Heart right ventricle (tissue), 16 donors: Measurements from ENCODE around the gene FASLG. TPM values are rescaled to one million over a fixed set of nuclear protein-coding genes. Genes with fewer than 3 reads are reported as not detected.

Experiments used
- ATAC-seq, 8 donors: fragments of 200-7000 bp; cut with Tn5 transposase; one replicate each; pipeline ENCODE4 v1.9.1; 2020; ENCODE audit warnings: mild to moderate bottlenecking in 8 of 8, moderate library complexity in 8 of 8, moderate number of reproducible peaks in 1 of 8
- DNase-seq, 2 donors: peaks; one replicate each; pipeline ENCODE4 v3.0.0-alpha.2; 2020
- H3K27ac ChIP-seq, 10 donors: fragments of 200-600 bp; sonication (generic) in 2 of 10; one replicate each; pipeline versions ENCODE4 v1.5.0 to v1.8.0; 2020 to 2022; ENCODE audit warnings: mild to moderate bottlenecking in 3 of 10
- H3K27me3 ChIP-seq, 7 donors: fragments of 200-600 bp; one replicate each; pipeline ENCODE4 v1.8.0; 2021 to 2022; ENCODE audit warnings: mild to moderate bottlenecking in 2 of 7
- H3K36me3 ChIP-seq, 9 donors: fragments of 200-600 bp; sonication (generic) in 1 of 9; one replicate each; pipeline versions ENCODE4 v1.5.0 to v1.8.0; 2020 to 2022; ENCODE audit warnings: mild to moderate bottlenecking in 2 of 9
- H3K4me1 ChIP-seq, 9 donors: fragments of 200-600 bp; sonication (generic) in 1 of 9; one replicate each; pipeline versions ENCODE4 v1.5.0 to v1.8.0; 2020 to 2022; ENCODE audit warnings: mild to moderate bottlenecking in 4 of 9
- H3K4me3 ChIP-seq, 10 donors: fragments of 200-600 bp; sonication (generic) in 2 of 10; one replicate each; pipeline versions ENCODE4 v1.5.0 to v1.8.0; 2020 to 2022; ENCODE audit warnings: mild to moderate bottlenecking in 7 of 10, moderate library complexity in 2 of 10
- H3K9me3 ChIP-seq, 11 donors: fragments of 200-600 bp in 10 of 11; sonication (generic) in 2 of 11; one replicate each; pipeline versions ENCODE4 v1.5.0 to v1.8.0; 2013 to 2022; ENCODE audit warnings: mild to moderate bottlenecking in 2 of 11, control low read depth in 1 of 11, moderate library complexity in 1 of 11
- CTCF ChIP-seq, 9 donors: fragments of 200-600 bp; sonication (generic) in 2 of 9; IDR thresholded peaks; one replicate each; pipeline versions ENCODE4 v1.5.0 to v1.8.0; 2021 to 2022; ENCODE audit warnings: antibody characterized with exemption in 9 of 9, mild to moderate bottlenecking in 5 of 9, moderate library complexity in 1 of 9
- WGBS, 2 donors: extraction: QIAGEN DNeasy Blood & Tissue Kit; methylation state at CpG; one replicate each; pipeline ENCODE4 v1.1.7; 2013; ENCODE audit warnings: inconsistent platforms in 1 of 2; 5-methylcytosine and 5-hydroxymethylcytosine counted together
- intact Hi-C, 10 donors: fragments of 100-400 bp; cut with DNase I; formaldehyde crosslinking; loops; one replicate each; pipeline versions ENCODE4 v1.11.1 to v1.14.2; 2022
- polyA plus RNA-seq, 2 donors: library from polyadenylated mRNA; stranded (reverse); fragments of 200-250 nt; gene quantifications; one replicate each; pipeline ENCODE4 v1.2.3, GENCODE V29; 2013
- total RNA-seq, 10 donors: library from RNA; stranded (reverse); fragmentation: NEBNext Ultra II Directional in 3 of 10; extraction: Animal tissue kit (Norgen Biotek cat#: 25700) in 3 of 10; gene quantifications; one replicate each; pipeline versions ENCODE4 v1.2.1 to v1.2.4, GENCODE V29; 2021 to 2023
- donor health status: Arrhythmogenic right ventricular cardiomyopathy.
- donor health status: ischemic (EF 13 %, LVEDD 7.1; RV severe dilation, severe dysfunction).
- donor health status: healthy with polysubstance abuse.
- donor health status: DM: no; HTN: yes; CAD: no.
- donor health status: DM: no; HTN: no; CAD: no.
- donor health status: ischemic (EF 25% LVEDD 6.9; RV normal size, moderate dysfunction).
- donor health status: ischemic (EF 25% LVEDD 5.7; RV mildly dilated, moderate dysfunction).
- donor health status: healthy.
- donor health status: DM: yes; HTN: yes; CAD: no.
- donor health status: Ischemic cardiomyopathy.
- donor health status: ischemic (EF 35%, LVEDD 5.7; RV mildly dilated, moderate dysfunction).
- donor health status: nonischemic (EF 11% LVEDD 7.7; RV severe dilation, severe dysfunction).
- donor health status: DM: yes; HTN: yes; CAD: no.
- donor health status: PGD.
- donor health status: ischemic (EF 29% LVEDD 5.4; RV normal size, mild dysfunction).
- donor health status: nonischemic (EF 23%, LVEDD 6.1; RV moderate dilation, normal function).

FASLG gene
- total and polyA plus RNA-seq, 12 donors = 0.03 to 1.7 (median 0.20) TPM; not detected in 8

- H3K36me3 ChIP-seq = no peaks in the 10 kb centered on the region
- 94% methylated on average over 2 of the region's 2 CpGs for WGBS, 2 donors
- no peaks in the 10 kb centered on the region for H3K27me3 ChIP-seq
- ATAC-seq (no peak), DNase-seq (no peak)
- H3K27ac ChIP-seq = no peak overlapping the region
- H3K4me3 ChIP-seq = no peak overlapping the region
- no peak for TF ChIP-seq CTCF (IDR thresholded peaks at IDR 0.05)
- H3K4me1 ChIP-seq = peaks cover 0 to 11% (median 0%) of the 10 kb centered on the region in 9 donors
- intact Hi-C loops = no loop called here
- peaks cover 0 to 14% (median 0%) of the 10 kb centered on the region in 11 donors for H3K9me3 ChIP-seq
Measured at GRCh38 chr1:172629638-172630037, 29.3 kb upstream of the FASLG start.

GRCh38 chr1:172630056-172630818 is 28.7 kb upstream of the FASLG start:
- ATAC-seq = no peak
- Histone ChIP-seq H3K4me1 (peaks cover 0 to 11% (median 0%) of the 10 kb centered on the region in 9 donors), H3K4me3 (no peak overlapping the region), H3K27ac (no peak overlapping the region), H3K27me3 (no peaks in the 10 kb centered on the region), H3K36me3 (no peaks in the 10 kb centered on the region), H3K9me3 (peaks cover 0 to 14% (median 0%) of the 10 kb centered on the region in 11 donors)
- WGBS, 2 donors = 87 to 91% methylated on average over 11 of the region's 11 CpGs
- no peak for DNase-seq
- intact Hi-C loops = no loop called here
- TF ChIP-seq CTCF (IDR thresholded peaks at IDR 0.05) = no peak

DNA sequence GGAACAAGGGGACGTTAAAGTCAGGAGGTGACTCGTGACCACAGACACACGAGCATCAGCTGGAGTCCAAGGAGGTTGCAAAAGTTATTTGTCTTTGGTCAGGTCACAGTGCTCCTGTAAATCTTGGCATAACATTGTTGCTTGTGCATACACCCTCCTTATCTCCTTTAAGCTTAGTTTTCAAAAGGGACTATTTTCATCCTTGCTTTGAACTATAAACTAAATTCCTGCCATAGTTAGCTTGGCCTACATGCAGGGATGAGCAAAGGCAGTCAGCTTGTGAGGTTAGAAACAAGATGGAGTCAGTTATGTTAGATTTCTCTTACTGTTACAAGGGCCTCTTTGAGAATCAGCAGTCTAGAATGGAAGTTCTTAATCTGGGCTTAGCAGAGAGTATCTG is 28.0 kb upstream of the FASLG start:
- H3K4me1 ChIP-seq = peaks cover 0 to 11% (median 0%) of the 10 kb centered on the region in 9 donors
- H3K4me3 ChIP-seq = no peak overlapping the region
- H3K36me3 ChIP-seq = no peaks in the 10 kb centered on the region
- WGBS, 2 donors = 65 to 79% methylated on average over 3 of the region's 3 CpGs
- H3K27me3 ChIP-seq = no peaks in the 10 kb centered on the region
- intact Hi-C loops = no loop called here
- peaks cover 0 to 14% (median 0%) of the 10 kb centered on the region in 11 donors for H3K9me3 ChIP-seq
- TF ChIP-seq CTCF (IDR thresholded peaks at IDR 0.05) = no peak
- ATAC-seq = no peak
- DNase-seq = no peak
- H3K27ac ChIP-seq = no peak overlapping the region

GRCh38 chr1:172637522-172637921 is 21.4 kb upstream of the FASLG start:
- H3K36me3 ChIP-seq = no peaks in the 10 kb centered on the region
- intact Hi-C loops = no loop called here
- H3K4me3 ChIP-seq = no peak overlapping the region
- TF ChIP-seq CTCF (IDR thresholded peaks at IDR 0.05) = no peak
- ATAC-seq (peak in 3 of 8 donors; percentile 22 to 44 (median 41)), DNase-seq (no peak)
- peaks cover 0 to 9% (median 0%) of the 10 kb centered on the region in 11 donors for H3K9me3 ChIP-seq
- H3K27me3 ChIP-seq = no peaks in the 10 kb centered on the region
- peaks cover 0 to 18% (median 0%) of the 10 kb centered on the region in 9 donors for H3K4me1 ChIP-seq
- 84 to 86% methylated on average over 2 of the region's 2 CpGs for WGBS, 2 donors
- peak overlapping the region in 1 of 10 donors; percentile 54 for H3K27ac ChIP-seq
